GM21526 (cell line): ENCODE results near the gene OSBPL10.
A peak's percentile ranks its signal among the peaks of the same experiment; 100 is the strongest.
"Not testable (repeated sequence)": the region's sequence is repeated elsewhere in the genome, so short reads cannot be mapped to it uniquely, and the experiment has no call there.

Experiments used
- ATAC-seq: cut with Tn5 transposase; IDR thresholded peaks from one replicate; pipeline ENCODE4 v1.9.1; 2021; ENCODE audit warnings: moderate library complexity; ENCODE audit not compliant: unreplicated experiment, low FRiP score

OSBPL10 gene

GRCh38 chr3:31981206-31982181, at the start of gene OSBPL10, which contains the start of gene ZNF860:
TSS of gene OSBPL10 (minus strand) at chr3:31981262. CDS start at chr3:31981179, 83 bp downstream.
TSS of gene ZNF860 (plus strand) at chr3:31981750. CDS start at chr3:31989080, 7,330 bp downstream.
- ATAC-seq: peak; percentile 9

DNA sequence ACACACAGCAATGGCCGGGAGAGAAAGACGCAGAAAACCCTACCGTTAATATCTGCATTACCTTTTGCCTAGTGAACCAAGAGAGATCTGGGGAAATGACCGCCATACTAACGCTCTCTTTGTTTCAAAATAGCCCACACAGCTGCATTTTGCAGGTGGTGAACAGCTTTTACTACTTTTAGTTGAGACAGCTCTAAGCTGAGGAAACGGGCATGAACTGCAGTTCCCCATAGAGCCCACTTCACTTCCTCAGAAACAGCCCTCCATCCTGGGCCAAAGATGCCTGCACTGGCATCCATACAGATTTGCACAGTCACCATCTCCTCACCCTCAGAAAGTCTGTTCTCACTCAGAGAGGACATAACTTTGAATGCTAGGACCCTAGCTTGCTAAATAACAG, 45.5 kb upstream of the OSBPL10 start:
- no peak for ATAC-seq

DNA sequence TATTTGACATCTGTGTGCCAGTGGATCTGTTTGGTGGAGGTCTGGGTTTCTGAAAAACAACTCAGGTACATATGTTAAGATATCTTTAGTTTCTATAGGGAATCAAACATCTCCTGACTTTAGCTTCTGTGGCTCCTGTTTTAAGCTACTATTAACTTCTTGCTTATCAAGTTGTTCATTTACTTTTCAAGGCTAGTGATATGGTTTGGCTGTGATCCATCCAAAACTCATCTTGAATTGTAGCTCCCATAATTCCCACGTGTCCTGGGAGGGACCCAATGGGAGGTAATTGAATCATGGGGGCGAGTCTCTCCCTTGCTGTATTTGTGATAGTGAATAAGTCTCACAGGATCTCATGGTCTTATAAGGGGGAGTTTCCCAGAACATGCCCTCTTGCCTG, 41.9 kb upstream of the OSBPL10 start:
- no peak for ATAC-seq

GRCh38 chr3:32021748-32022147, 40.7 kb upstream of the OSBPL10 start:
- ATAC-seq: no peak

DNA sequence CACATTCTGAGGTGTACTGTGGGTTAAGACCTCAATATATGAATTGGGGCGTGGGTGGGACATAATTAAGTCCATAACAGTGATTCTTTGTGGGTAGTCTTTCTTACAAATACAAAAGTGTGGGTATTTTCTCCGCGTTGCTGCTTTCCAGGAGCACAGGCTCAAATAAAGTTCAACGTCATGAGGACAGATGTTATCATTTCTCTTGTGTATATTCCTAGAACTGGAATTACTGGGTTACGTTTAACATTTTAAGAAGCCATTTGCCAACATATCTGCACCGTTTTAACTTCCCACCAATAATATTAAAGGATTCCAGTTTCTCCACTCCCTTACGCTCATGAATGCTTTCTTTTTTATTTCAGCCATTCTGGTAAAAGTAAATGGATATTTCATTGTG, 40.1 kb upstream of the OSBPL10 start:
- no peak for ATAC-seq

DNA sequence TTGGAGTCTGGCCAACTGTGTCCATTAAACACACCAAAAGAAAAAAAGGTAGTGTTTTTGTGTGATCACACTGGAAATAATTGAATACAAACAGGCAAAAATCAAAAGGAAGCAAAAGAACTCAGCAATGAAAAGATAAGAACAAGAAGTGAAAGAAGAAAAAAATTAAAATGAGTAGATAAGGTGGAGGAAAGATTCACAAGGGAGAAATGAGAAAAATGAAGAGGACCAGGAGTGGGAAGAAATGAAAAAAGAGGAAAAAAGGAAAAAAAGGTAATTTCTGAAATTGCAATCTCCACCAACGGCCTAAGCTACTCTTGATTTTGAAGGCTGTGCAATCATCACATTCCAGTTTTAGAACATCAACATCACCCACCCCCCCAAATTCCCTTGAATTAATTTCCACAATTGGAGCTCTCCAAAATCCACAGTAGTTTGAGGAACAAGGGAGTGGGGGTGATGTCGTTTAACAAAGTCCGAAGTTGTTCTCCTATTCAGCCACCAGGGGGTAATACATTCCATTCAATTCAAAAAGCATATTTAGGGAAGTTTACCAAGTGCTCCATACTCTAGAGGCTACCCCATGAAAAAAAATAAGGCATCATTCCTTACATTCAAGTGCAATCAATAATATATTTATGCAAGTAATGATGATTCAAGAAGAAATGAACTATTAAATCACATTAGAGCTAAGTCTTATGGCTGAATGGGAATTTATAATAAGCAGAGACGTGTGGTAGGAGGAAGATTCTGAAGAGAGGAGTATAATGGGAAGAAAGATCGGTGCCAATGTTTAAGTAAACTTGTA, 37.9 kb upstream of the OSBPL10 start:
- no peak for ATAC-seq

GRCh38 chr3:32017286-32017685, 36.2 kb upstream of the OSBPL10 start:
- ATAC-seq: no peak

- not testable (repeated sequence) for ATAC-seq
Observed at GRCh38 chr3:32015638-32016037, 34.6 kb upstream of the OSBPL10 start.

- ATAC-seq: not testable (repeated sequence)
Observed at GRCh38 chr3:32010699-32011098, 29.6 kb upstream of the OSBPL10 start.

DNA sequence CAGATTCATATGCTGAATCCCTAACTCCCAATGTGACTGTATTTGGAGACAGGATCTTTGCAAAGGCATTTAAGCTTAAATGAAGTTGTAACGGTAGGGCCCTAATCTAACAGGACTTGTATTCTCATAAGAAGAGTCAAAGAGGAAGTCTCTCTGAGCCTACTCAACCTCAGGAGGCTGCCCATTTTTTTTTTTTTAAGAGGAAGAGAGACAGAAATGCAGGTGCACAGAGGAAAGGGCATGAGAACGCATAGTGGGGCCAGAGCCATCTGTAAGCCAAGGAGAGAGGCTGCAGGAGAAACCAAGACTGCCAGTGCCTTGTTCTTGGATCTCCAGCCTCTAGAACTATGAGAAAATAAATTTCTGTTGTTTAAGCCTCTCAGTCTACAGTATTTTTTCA, 28.9 kb upstream of the OSBPL10 start:
- ATAC-seq: no peak

DNA sequence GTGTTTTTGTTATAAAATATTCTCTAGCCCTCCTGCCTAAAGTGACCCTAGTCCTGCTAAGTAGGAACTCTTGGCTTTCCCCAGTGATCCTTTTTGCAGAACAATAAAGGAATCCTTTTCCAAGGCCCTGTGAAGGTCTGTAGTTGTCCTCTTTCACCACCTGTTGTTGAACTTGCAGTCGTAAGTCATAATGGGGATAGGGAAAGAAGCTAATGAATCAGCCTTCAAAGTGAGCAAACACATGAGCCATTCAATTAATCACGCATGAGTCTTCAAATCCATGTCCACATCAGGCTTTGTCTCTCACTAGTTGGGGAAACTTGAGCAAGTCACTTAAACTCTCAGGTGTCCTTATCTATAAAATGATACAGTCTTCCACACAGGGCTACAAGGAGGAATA, 28.0 kb upstream of the OSBPL10 start:
- no peak for ATAC-seq

GRCh38 chr3:32004113-32004765, 23.2 kb upstream of the OSBPL10 start:
- ATAC-seq: no peak

DNA sequence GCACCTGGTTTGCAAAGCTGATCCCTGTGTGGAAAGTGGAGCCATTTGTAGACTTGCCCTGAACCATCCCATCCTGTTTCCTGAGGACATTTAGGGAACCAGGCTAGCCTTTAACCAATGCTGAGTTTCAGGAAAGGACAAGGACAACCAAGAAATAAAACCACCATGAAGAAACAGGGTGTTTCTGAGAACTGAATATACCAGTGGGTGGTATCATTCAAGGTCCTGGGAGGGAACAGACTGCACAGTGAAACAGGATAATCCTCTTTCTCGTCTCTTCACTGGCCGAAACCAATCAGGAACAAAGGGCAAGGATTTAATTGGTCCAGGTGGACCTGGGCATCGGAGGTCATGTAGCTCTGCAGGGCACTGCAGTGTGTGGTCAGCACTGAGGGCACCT, 22.3 kb upstream of the OSBPL10 start:
- ATAC-seq: no peak

DNA sequence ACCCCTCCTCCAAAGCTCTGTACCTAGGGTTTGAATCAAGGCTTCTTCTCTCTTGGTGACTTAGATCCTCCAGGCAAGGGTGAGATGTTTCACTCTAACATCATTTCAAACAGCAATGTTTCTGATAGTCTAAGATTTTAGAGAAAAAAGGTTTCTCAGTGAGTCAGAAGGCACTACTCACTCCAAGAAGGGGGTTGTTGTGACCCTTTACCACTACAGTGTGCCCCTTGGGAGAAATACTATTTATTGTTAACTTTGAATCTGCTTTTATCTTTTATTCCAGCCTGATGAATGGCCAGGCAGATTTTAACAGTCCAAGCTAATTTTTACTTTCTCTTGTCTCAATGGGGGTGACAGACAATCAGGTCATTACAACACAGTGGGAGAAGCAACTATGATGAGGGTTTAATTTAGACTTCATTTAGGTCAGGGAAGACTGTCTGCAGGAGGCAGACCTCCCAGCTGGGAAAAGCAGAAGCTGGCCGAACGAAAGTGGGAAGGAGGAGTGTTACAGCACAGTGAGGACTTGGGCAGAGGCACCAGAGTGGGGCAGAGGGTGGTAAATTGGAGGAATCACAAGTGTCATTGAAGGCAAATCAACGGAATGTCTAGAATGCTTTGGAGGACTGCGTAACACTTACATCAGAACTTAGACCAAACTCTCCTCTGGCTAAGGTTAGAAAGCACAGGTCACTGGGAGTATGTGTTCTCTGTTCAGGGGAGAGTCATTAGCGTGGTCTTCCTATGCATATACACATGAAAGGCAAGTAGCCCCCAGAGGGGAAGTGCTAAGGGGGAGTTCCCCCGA, 21.7 kb upstream of the OSBPL10 start:
- no peak for ATAC-seq

- ATAC-seq: no peak
Observed at GRCh38 chr3:32000877-32001276, 19.8 kb upstream of the OSBPL10 start.

GRCh38 chr3:31999907-32000439, 18.9 kb upstream of the OSBPL10 start:
- peak; percentile 82 for ATAC-seq

GRCh38 chr3:31997500-31997899, 16.4 kb upstream of the OSBPL10 start:
- ATAC-seq: no peak

- peak; percentile 51 for ATAC-seq
Observed at GRCh38 chr3:31996195-31996594, 15.1 kb upstream of the OSBPL10 start.

GRCh38 chr3:31995026-31995425, 14.0 kb upstream of the OSBPL10 start:
- not testable (repeated sequence) for ATAC-seq

DNA sequence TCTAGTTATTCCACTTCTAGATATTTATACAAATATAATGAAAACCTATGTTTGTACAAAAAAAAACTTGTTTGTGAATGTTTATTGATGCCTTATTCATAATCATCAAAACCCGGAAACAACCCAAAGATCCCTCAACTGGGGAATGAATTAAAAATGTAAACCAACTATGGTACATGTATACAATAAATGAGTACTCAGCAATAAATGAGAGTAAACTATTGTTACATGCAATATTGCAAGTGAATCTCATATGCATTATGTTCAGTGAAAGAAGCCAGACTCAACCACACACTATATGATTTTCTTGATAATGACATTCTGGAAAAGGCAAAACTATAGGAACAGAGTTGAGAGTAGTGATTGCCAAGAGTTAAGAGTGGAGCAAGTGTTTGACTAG, 12.8 kb upstream of the OSBPL10 start:
- ATAC-seq: no peak
